ENCODE results near the gene TRMU. TPM values are rescaled to one million over a fixed set of nuclear protein-coding genes. Genes with fewer than 3 reads are reported as not detected.

Gene TRMU
- total RNA-seq, 1 donor from 2014 or later, result 70.1 TPM

DNA sequence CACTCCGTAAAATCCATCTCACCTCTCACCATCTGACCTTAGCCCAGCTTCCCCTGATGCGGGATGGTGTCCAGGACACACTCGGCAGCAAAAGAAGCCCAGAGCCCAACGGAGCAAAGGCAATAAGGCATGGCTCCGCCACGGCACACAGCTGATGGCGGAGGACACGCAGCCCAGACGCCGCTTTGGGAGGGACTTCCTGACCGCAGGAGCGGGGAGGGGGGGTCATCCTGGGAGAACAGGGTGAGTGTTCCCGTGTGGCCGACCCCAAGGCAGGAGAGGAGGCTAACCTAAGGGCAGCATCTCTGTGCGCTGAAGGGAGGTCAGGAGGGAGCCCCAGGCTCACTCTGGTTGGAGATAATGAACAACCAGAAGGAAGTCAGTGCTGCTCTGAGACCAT, 71.3 kb downstream of the TRMU start:
- Histone ChIP-seq H3K9me3 (ENCODE audit: low read depth) (no peaks in the 10 kb centered on the region), H3K9ac (no peak overlapping the region), H3K4me1 (no peaks in the 10 kb centered on the region), H3K27ac (no peak overlapping the region), H3K4me3 (no peak overlapping the region), H3K27me3 (no peaks in the 10 kb centered on the region), H3F3A (ENCODE audit: low read depth) (no peaks in the 10 kb centered on the region), H3K4me2 (no peak overlapping the region), H4K20me1 (ENCODE audit: low read depth) (no peaks in the 10 kb centered on the region), H3K36me3 (no peaks in the 10 kb centered on the region), H3K79me2 (ENCODE audit: low read depth) (no peaks in the 10 kb centered on the region), H2AFZ (replicated peaks) (no peak overlapping the region)
- peaks cover 6% of the 10 kb centered on the region for H3K36me3 Mint-ChIP-seq
- DNase-seq (ENCODE audit: low spot score), result no peak
- H3K9me3 Mint-ChIP-seq, result no peaks in the 10 kb centered on the region
- H3K4me1 Mint-ChIP-seq, result no peaks in the 10 kb centered on the region
- H3K4me3 Mint-ChIP-seq, result no peak overlapping the region
- no peak overlapping the region for H3K27ac Mint-ChIP-seq
- peaks cover 2% of the 10 kb centered on the region for H3K27me3 Mint-ChIP-seq (ENCODE audit: insufficient read depth, low read depth)
- TF ChIP-seq, protein P1, sequence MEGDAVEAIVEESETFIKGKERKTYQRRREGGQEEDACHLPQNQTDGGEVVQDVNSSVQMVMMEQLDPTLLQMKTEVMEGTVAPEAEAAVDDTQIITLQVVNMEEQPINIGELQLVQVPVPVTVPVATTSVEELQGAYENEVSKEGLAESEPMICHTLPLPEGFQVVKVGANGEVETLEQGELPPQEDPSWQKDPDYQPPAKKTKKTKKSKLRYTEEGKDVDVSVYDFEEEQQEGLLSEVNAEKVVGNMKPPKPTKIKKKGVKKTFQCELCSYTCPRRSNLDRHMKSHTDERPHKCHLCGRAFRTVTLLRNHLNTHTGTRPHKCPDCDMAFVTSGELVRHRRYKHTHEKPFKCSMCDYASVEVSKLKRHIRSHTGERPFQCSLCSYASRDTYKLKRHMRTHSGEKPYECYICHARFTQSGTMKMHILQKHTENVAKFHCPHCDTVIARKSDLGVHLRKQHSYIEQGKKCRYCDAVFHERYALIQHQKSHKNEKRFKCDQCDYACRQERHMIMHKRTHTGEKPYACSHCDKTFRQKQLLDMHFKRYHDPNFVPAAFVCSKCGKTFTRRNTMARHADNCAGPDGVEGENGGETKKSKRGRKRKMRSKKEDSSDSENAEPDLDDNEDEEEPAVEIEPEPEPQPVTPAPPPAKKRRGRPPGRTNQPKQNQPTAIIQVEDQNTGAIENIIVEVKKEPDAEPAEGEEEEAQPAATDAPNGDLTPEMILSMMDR (IDR thresholded peaks at IDR 0.05), result no peak
- TF ChIP-seq EZH2phosphoT487 (IDR thresholded peaks at IDR 0.05) (no peak), EZH2 (IDR thresholded peaks at IDR 0.05) (no peak)

Other genes starting within 250 kb of the TRMU start
- gene PPARA, start 185.2 kb upstream of the TRMU start, total RNA-seq (ENCODE audit: low replicate concordance), result 5.2 and 5.4 TPM in 2 replicates
- gene CDPF1, start 85.4 kb upstream of the TRMU start, total RNA-seq (ENCODE audit: low replicate concordance), result 6.7 and 22.8 TPM in 2 replicates
- gene PKDREJ, start 72.4 kb upstream of the TRMU start, total RNA-seq (ENCODE audit: low replicate concordance), result not detected in 2 replicates
- 41.0 and 50.5 TPM in 2 replicates for gene TTC38, start 67.7 kb upstream of the TRMU start, total RNA-seq (ENCODE audit: low replicate concordance)
- 29.7 and 38.8 TPM in 2 replicates for gene GTSE1, start 38.8 kb upstream of the TRMU start, total RNA-seq (ENCODE audit: low replicate concordance)
- 12.3 and 18.0 TPM in 2 replicates for gene CELSR1, start 201.9 kb downstream of the TRMU start, total RNA-seq (ENCODE audit: low replicate concordance)

All from neural progenitor cell (in vitro differentiated cells).